COR-L47 (cell line): ENCODE data around the gene PIH1D1.
"Not testable (repeated sequence)": the region's sequence is repeated elsewhere in the genome, so short reads cannot be mapped to it uniquely, and the experiment has no call there.

Source experiments
- DNase-seq: peaks from one replicate; lab custom pipeline; 2025; lab: John Stamatoyannopoulos, UW

Gene PIH1D1

GRCh38 chr19:49455773-49456172, 4.2 kb upstream of the PIH1D1 start:
- no peak for DNase-seq

GRCh38 chr19:49453757-49454240, 2.2 kb upstream of the PIH1D1 start:
- no peak for DNase-seq

- peak; percentile 98 for DNase-seq
Observed at GRCh38 chr19:49453013-49453756, 1.6 kb upstream of the PIH1D1 start, which contains the start of gene ALDH16A1. Gene ALDH16A1, plus strand, starts transcription at chr19:49453225. Its CDS starts 107 bp downstream, at chr19:49453332.

GRCh38 chr19:49450405-49450804, 1.2 kb downstream of the PIH1D1 start:
- no peak for DNase-seq

GRCh38 chr19:49448432-49448786, 3.2 kb downstream of the PIH1D1 start:
- DNase-seq = no peak

- no peak for DNase-seq
Observed at GRCh38 chr19:49447485-49448431, 3.9 kb downstream of the PIH1D1 start.

GRCh38 chr19:49445997-49446396, 5.6 kb downstream of the PIH1D1 start:
- DNase-seq = no peak

- not testable (repeated sequence) for DNase-seq
Observed at GRCh38 chr19:49444100-49444700, 7.4 kb downstream of the PIH1D1 start.

- DNase-seq = peak; percentile 93
Observed at GRCh38 chr19:49443366-49444099, 8.1 kb downstream of the PIH1D1 start.

GRCh38 chr19:49442771-49443365, 8.7 kb downstream of the PIH1D1 start:
- no peak for DNase-seq

- no peak for DNase-seq
Observed at GRCh38 chr19:49442354-49442753, 9.3 kb downstream of the PIH1D1 start.

- no peak for DNase-seq
Observed at GRCh38 chr19:49441960-49442350, 9.7 kb downstream of the PIH1D1 start.

- no peak for DNase-seq
Observed at GRCh38 chr19:49441210-49441959, 10.2 kb downstream of the PIH1D1 start, which contains the start of gene SLC17A7. Gene SLC17A7, minus strand, starts transcription at chr19:49441527. Its CDS starts 148 bp downstream, at chr19:49441379.

GRCh38 chr19:49440439-49441209, 11.0 kb downstream of the PIH1D1 start:
- no peak for DNase-seq

GRCh38 chr19:49439836-49440235, 11.8 kb downstream of the PIH1D1 start:
- no peak for DNase-seq

- DNase-seq = no peak
Observed at GRCh38 chr19:49438261-49438660, 13.4 kb downstream of the PIH1D1 start.

GRCh38 chr19:49437231-49437630, 14.4 kb downstream of the PIH1D1 start:
- DNase-seq = no peak

GRCh38 chr19:49436381-49437017, 15.1 kb downstream of the PIH1D1 start:
- DNase-seq = no peak

- DNase-seq = no peak
Observed at GRCh38 chr19:49435670-49436069, 15.9 kb downstream of the PIH1D1 start.
